ENCODE results near the gene CCDC34.

Gene CCDC34

GRCh38 chr11:27385245-27385644 is 22.2 kb upstream of the CCDC34 start:
- no peak for TF ChIP-seq ZNF274 (IDR thresholded peaks at IDR 0.05; ENCODE audit: low read depth, low read length)
- H3K4me3 ChIP-seq (ENCODE audit: low read length), result no peak overlapping the region

- TF ChIP-seq ZNF274 (IDR thresholded peaks at IDR 0.05; ENCODE audit: low read depth, low read length), result no peak
- H3K4me3 ChIP-seq (ENCODE audit: low read length), result no peak overlapping the region
Measured at GRCh38 chr11:27384227-27384626, 21.2 kb upstream of the CCDC34 start.

- TF ChIP-seq ZNF274 (IDR thresholded peaks at IDR 0.05; ENCODE audit: low read depth, low read length), result no peak
- no peak overlapping the region for H3K4me3 ChIP-seq (ENCODE audit: low read length)
Measured at GRCh38 chr11:27383645-27384044, 20.6 kb upstream of the CCDC34 start.

GRCh38 chr11:27381238-27381666 is 18.2 kb upstream of the CCDC34 start:
- no peak for TF ChIP-seq ZNF274 (IDR thresholded peaks at IDR 0.05; ENCODE audit: low read depth, low read length)
- H3K4me3 ChIP-seq (ENCODE audit: low read length), result no peak overlapping the region

- TF ChIP-seq ZNF274 (IDR thresholded peaks at IDR 0.05; ENCODE audit: low read depth, low read length), result no peak
Measured at GRCh38 chr11:27380771-27381170, 17.8 kb upstream of the CCDC34 start.

GRCh38 chr11:27379449-27379848 is 16.4 kb upstream of the CCDC34 start:
- no peak for TF ChIP-seq ZNF274 (IDR thresholded peaks at IDR 0.05; ENCODE audit: low read depth, low read length)
- no peak overlapping the region for H3K4me3 ChIP-seq (ENCODE audit: low read length)

More at GRCh38 chr11:27380771-27381170, 17.8 kb upstream of the CCDC34 start:
- no peak overlapping the region for H3K4me3 ChIP-seq (ENCODE audit: low read length)

GRCh38 chr11:27375370-27375769 is 12.4 kb upstream of the CCDC34 start:
- H3K4me3 ChIP-seq (ENCODE audit: low read length), result no peak overlapping the region
- no peak for TF ChIP-seq ZNF274 (IDR thresholded peaks at IDR 0.05; ENCODE audit: low read depth, low read length)

GRCh38 chr11:27373856-27374602 is 11.0 kb upstream of the CCDC34 start:
- no peak overlapping the region for H3K4me3 ChIP-seq (ENCODE audit: low read length)
- TF ChIP-seq ZNF274 (IDR thresholded peaks at IDR 0.05; ENCODE audit: low read depth, low read length), result no peak

- TF ChIP-seq ZNF274 (IDR thresholded peaks at IDR 0.05; ENCODE audit: low read depth, low read length), result no peak
- no peak overlapping the region for H3K4me3 ChIP-seq (ENCODE audit: low read length)
Measured at GRCh38 chr11:27373392-27373791, 10.4 kb upstream of the CCDC34 start.

- no peak overlapping the region for H3K4me3 ChIP-seq (ENCODE audit: low read length)
- no peak for TF ChIP-seq ZNF274 (IDR thresholded peaks at IDR 0.05; ENCODE audit: low read depth, low read length)
Measured at GRCh38 chr11:27372164-27372563, 9.1 kb upstream of the CCDC34 start.

- no peak for TF ChIP-seq ZNF274 (IDR thresholded peaks at IDR 0.05; ENCODE audit: low read depth, low read length)
- H3K4me3 ChIP-seq (ENCODE audit: low read length), result no peak overlapping the region
Measured at GRCh38 chr11:27371489-27371888, 8.5 kb upstream of the CCDC34 start.

- TF ChIP-seq ZNF274 (IDR thresholded peaks at IDR 0.05; ENCODE audit: low read depth, low read length), result no peak
- no peak overlapping the region for H3K4me3 ChIP-seq (ENCODE audit: low read length)
Measured at GRCh38 chr11:27370374-27370773, 7.4 kb upstream of the CCDC34 start.

- H3K4me3 ChIP-seq (ENCODE audit: low read length), result no peak overlapping the region
- TF ChIP-seq ZNF274 (IDR thresholded peaks at IDR 0.05; ENCODE audit: low read depth, low read length), result no peak
Measured at GRCh38 chr11:27367881-27368280, 4.9 kb upstream of the CCDC34 start.

GRCh38 chr11:27363576-27364117 is 632 bp upstream of the CCDC34 start:
- TF ChIP-seq ZNF274 (IDR thresholded peaks at IDR 0.05; ENCODE audit: low read depth, low read length), result no peak

GRCh38 chr11:27361649-27362431 is 1.2 kb downstream of the CCDC34 start:
- TF ChIP-seq ZNF274 (IDR thresholded peaks at IDR 0.05; ENCODE audit: low read depth, low read length), result no peak
- H3K4me3 ChIP-seq (ENCODE audit: low read length), result peak overlapping the region; percentile 76; the same call in 1 of the 2 replicates

More at GRCh38 chr11:27363576-27364117, 632 bp upstream of the CCDC34 start:
- peak overlapping the region; percentile 57; the same call in 1 of the 2 replicates for H3K4me3 ChIP-seq (ENCODE audit: low read length)
